ENCODE results near the gene CDK16.

- TF ChIP-seq CTCF (IDR thresholded peaks at IDR 0.05) (no peak), POLR2A (IDR thresholded peaks at IDR 0.05; ENCODE audit: low read depth) (no peak)
Observed at GRCh38 chrX:47198687-47199080, 19.8 kb upstream of the CDK16 start.
